HG03066 (cell line): Measurements from ENCODE around the gene ITIH6.
"Not testable (repeated sequence)": the region's sequence is repeated elsewhere in the genome, so short reads cannot be mapped to it uniquely, and the experiment has no call there.

Source experiments
- ATAC-seq: cut with Tn5 transposase; IDR thresholded peaks from one replicate; pipeline ENCODE4 v1.9.1; 2021; ENCODE audit warnings: low read depth; ENCODE audit not compliant: unreplicated experiment

Gene ITIH6

GRCh38 chrX:54798137-54798536, at the start of gene ITIH6:
ITIH6 (minus strand) TSS chrX:54798255; CDS start chrX:54798210, 45 bp downstream.
- no peak for ATAC-seq

GRCh38 chrX:54847700-54848099, 49.6 kb upstream of the ITIH6 start:
- ATAC-seq: not testable (repeated sequence)

GRCh38 chrX:54843050-54843449, 45.0 kb upstream of the ITIH6 start:
- no peak for ATAC-seq

GRCh38 chrX:54842607-54843006, 44.6 kb upstream of the ITIH6 start:
- no peak for ATAC-seq

- ATAC-seq: not testable (repeated sequence)
Observed at GRCh38 chrX:54841184-54841874, 43.3 kb upstream of the ITIH6 start.

GRCh38 chrX:54838583-54838982, 40.5 kb upstream of the ITIH6 start:
- ATAC-seq: no peak

- no peak for ATAC-seq
Observed at GRCh38 chrX:54826598-54826997, 28.5 kb upstream of the ITIH6 start.

- ATAC-seq: no peak
Observed at GRCh38 chrX:54825716-54826438, 27.8 kb upstream of the ITIH6 start.

GRCh38 chrX:54824722-54825121, 26.7 kb upstream of the ITIH6 start:
- ATAC-seq: no peak

GRCh38 chrX:54824195-54824594, 26.1 kb upstream of the ITIH6 start:
- no peak for ATAC-seq

GRCh38 chrX:54821310-54821709, 23.3 kb upstream of the ITIH6 start:
- ATAC-seq: no peak

- no peak for ATAC-seq
Observed at GRCh38 chrX:54820737-54821136, 22.7 kb upstream of the ITIH6 start.

GRCh38 chrX:54819201-54819600, 21.1 kb upstream of the ITIH6 start:
- ATAC-seq: no peak

- no peak for ATAC-seq
Observed at GRCh38 chrX:54818221-54818620, 20.2 kb upstream of the ITIH6 start.

- no peak for ATAC-seq
Observed at GRCh38 chrX:54817220-54817820, 19.3 kb upstream of the ITIH6 start.

- no peak for ATAC-seq
Observed at GRCh38 chrX:54812306-54812705, 14.3 kb upstream of the ITIH6 start.

GRCh38 chrX:54811301-54811885, 13.3 kb upstream of the ITIH6 start:
- ATAC-seq: no peak

GRCh38 chrX:54810532-54810931, 12.5 kb upstream of the ITIH6 start:
- no peak for ATAC-seq

GRCh38 chrX:54808605-54809483, 10.8 kb upstream of the ITIH6 start:
- ATAC-seq: peak; percentile 90

- ATAC-seq: peak; percentile 35
Observed at GRCh38 chrX:54808109-54808604, 10.1 kb upstream of the ITIH6 start.
